Duodenal mucosa (tissue), 2 donors: Measurements from ENCODE around the gene SDK1.

Source experiments
- H3K27ac ChIP-seq: one replicate; pipeline ENCODE4 v1.7.0; 2013; ENCODE audit warnings: low read depth, low read length
- H3K27me3 ChIP-seq, 2 donors: one replicate each; pipeline ENCODE4 v1.7.0; 2013; ENCODE audit warnings: low read length in 2 of 2, control low read depth in 1 of 2; ENCODE audit not compliant: insufficient read depth in 2 of 2, control insufficient read depth in 1 of 2
- H3K36me3 ChIP-seq, 2 donors: one replicate each; pipeline ENCODE4 v1.7.0; 2013; ENCODE audit warnings: low read length in 2 of 2, control low read depth in 1 of 2; ENCODE audit not compliant: insufficient read depth in 2 of 2, control insufficient read depth in 1 of 2
- H3K4me1 ChIP-seq, 2 donors: one replicate each; pipeline ENCODE4 v1.7.0; 2013; ENCODE audit warnings: low read length in 2 of 2, control low read depth in 1 of 2; ENCODE audit not compliant: insufficient read depth in 2 of 2, control insufficient read depth in 1 of 2
- H3K4me3 ChIP-seq, 2 donors: one replicate each; pipeline ENCODE4 v1.7.0; 2013; ENCODE audit warnings: low read length in 2 of 2, low read depth in 1 of 2
- H3K9ac ChIP-seq, 2 donors: one replicate each; pipeline ENCODE4 v1.7.0; 2013; ENCODE audit warnings: low read length in 2 of 2, low read depth in 1 of 2
- H3K9me3 ChIP-seq, 2 donors: one replicate each; pipeline ENCODE4 v1.7.0; 2013; ENCODE audit warnings: low read length in 2 of 2, control low read depth in 1 of 2; ENCODE audit not compliant: control insufficient read depth in 1 of 2

Gene SDK1

DNA sequence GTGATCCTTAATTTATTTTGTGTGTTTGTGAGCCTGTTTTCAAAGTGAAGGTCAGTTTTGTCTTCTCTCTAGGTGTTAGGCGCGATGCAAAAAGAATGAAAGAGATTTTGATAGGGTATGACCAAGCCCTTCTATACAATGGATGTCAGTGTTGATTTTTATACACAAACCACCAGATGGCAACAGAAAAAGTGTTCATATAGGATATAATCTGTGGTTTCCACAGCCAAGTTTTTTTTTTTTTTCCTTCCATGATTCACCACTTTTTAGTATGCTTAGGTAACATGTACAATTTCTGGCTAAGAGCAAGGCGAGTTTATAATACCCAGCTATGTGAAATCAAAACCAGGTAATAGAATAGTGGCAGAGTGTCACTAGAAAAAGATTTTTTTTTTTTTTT lies 8.1 kb downstream of the SDK1 start:
- H3K9me3 ChIP-seq: no peaks in the 10 kb centered on the region
- no peaks in the 10 kb centered on the region for H3K36me3 ChIP-seq
- H3K9ac ChIP-seq: no peak overlapping the region
- H3K27me3 ChIP-seq: peaks cover 0 to 9% of the 10 kb centered on the region in 2 donors
- H3K4me3 ChIP-seq: no peak overlapping the region
- H3K27ac ChIP-seq: no peak overlapping the region
- H3K4me1 ChIP-seq: no peaks in the 10 kb centered on the region

DNA sequence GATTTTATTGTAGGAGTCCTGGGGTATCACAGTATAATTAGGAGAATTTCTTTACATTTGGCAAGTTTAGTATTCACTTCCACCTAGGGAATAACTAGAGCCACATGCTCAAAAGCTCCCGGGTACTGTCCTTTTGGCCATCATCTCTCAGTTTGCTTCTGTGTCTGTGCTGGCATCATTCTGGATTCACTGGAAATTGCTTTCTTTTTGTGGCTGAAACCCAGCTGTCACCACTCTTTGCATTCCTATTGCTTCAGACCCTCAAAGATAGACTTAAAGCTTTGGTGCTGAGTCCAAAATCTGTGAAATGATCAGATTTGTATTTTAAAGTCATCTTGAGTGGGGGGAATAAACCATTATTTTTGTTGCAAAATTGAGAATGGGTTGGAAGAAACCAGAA lies 8.9 kb downstream of the SDK1 start:
- H3K27ac ChIP-seq: no peak overlapping the region
- H3K4me1 ChIP-seq: no peaks in the 10 kb centered on the region
- no peak overlapping the region for H3K9ac ChIP-seq
- no peak overlapping the region for H3K4me3 ChIP-seq
- peaks cover 0 to under 1% of the 10 kb centered on the region in 2 donors for H3K27me3 ChIP-seq
- H3K9me3 ChIP-seq: no peaks in the 10 kb centered on the region
- no peaks in the 10 kb centered on the region for H3K36me3 ChIP-seq

DNA sequence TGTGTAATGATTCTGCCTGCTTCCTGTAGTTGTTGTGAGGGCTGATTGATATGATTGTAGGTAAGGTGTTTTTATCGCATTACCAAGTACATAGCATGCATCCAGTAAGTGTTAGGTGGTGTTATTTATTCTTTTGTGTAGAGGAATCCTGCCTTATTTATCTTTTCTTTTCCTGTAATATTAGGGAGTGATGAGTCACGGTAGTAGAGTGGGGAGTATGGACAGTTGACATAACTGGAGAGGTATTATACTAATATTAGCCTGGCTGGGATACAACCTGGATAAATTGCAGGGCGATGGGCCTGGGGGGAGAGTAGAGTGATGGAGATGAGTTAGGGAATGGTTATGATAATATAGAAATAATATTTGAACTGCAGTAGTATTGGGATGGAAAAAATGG lies 9.8 kb downstream of the SDK1 start:
- Histone ChIP-seq H3K27me3 (no peaks in the 10 kb centered on the region), H3K4me1 (no peaks in the 10 kb centered on the region), H3K4me3 (no peak overlapping the region), H3K27ac (no peak overlapping the region), H3K36me3 (no peaks in the 10 kb centered on the region), H3K9ac (no peak overlapping the region), H3K9me3 (no peaks in the 10 kb centered on the region)

DNA sequence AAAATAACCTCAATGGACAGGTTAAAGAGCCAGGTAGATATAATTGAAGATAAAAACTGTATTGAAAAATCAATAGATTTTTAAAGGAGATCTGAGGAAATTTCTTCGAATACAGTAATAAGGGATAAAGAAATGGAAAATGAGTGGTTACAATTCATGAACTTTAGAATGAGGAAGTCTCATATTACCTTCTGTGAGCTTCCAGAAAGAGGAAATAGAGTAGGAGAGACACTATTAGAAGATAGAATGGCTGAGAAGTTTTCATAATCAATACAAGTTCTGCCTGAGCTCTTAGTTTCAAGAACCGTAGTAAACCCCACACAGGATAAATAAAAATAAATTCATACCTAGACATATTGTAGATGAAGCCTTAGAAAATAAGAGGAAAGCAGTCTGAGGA lies 11.5 kb downstream of the SDK1 start:
- H3K27me3 ChIP-seq: peaks cover 0 to 3% of the 10 kb centered on the region in 2 donors
- H3K27ac ChIP-seq: no peak overlapping the region
- H3K36me3 ChIP-seq: no peaks in the 10 kb centered on the region
- no peak overlapping the region for H3K4me3 ChIP-seq
- H3K4me1 ChIP-seq: no peaks in the 10 kb centered on the region
- H3K9me3 ChIP-seq: no peaks in the 10 kb centered on the region
- no peak overlapping the region for H3K9ac ChIP-seq

DNA sequence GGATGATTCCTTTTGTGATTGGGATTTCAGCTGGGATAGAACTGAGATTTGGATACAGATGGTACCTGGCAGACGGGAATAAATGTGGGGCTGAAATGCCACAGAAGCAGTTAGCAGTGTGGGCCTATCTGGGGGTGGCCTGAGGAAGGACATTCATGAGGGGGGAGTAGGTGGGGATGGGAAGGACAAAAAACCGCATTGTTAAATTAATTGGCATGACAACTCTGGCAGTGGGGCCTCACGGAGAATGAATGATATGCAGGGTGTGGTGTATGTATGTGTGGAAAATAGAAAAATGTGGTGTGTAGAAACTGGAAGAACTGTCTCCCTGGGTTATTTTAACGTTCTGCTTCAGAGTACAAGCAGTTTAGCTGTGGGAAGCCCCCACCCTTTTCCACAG lies 17.8 kb downstream of the SDK1 start:
- Histone ChIP-seq H3K27me3 (peaks cover 0 to 3% of the 10 kb centered on the region in 2 donors), H3K27ac (no peak overlapping the region), H3K4me1 (no peaks in the 10 kb centered on the region), H3K36me3 (no peaks in the 10 kb centered on the region), H3K4me3 (no peak overlapping the region), H3K9me3 (no peaks in the 10 kb centered on the region), H3K9ac (no peak overlapping the region)

GRCh38 chr7:3321206-3321605 lies 20.2 kb downstream of the SDK1 start:
- Histone ChIP-seq H3K4me1 (no peaks in the 10 kb centered on the region), H3K9me3 (no peaks in the 10 kb centered on the region), H3K4me3 (no peak overlapping the region), H3K9ac (no peak overlapping the region), H3K27me3 (peaks cover 0 to 3% of the 10 kb centered on the region in 2 donors), H3K36me3 (no peaks in the 10 kb centered on the region), H3K27ac (no peak overlapping the region)

- Histone ChIP-seq H3K27ac (no peak overlapping the region), H3K4me3 (no peak overlapping the region), H3K4me1 (no peaks in the 10 kb centered on the region), H3K9ac (no peak overlapping the region), H3K27me3 (no peaks in the 10 kb centered on the region), H3K9me3 (no peaks in the 10 kb centered on the region), H3K36me3 (no peaks in the 10 kb centered on the region)
Observed at GRCh38 chr7:3321745-3322144, 20.7 kb downstream of the SDK1 start.

- H3K27me3 ChIP-seq: no peaks in the 10 kb centered on the region
Observed at GRCh38 chr7:3326246-3326645, 25.2 kb downstream of the SDK1 start.

DNA sequence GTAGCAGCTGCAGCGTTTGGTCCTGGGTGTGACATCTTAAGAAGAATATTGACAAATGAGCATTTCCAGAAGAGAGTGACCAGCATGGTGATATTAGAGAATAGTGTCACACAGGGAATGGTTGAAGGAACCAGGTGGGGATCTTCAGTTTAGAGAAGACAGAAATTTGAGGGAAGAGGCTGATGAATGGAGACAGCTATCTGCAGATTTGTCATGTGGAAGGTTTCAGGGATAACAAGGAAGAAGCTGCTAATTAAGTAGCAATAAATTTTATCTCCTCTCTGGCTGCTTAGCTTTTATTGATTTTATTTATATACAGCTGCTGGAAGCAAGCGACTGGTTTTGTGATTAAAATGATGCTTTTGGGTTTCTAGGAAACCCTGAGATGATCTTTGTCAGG lies 26.0 kb downstream of the SDK1 start:
- Histone ChIP-seq H3K27ac (no peak overlapping the region), H3K36me3 (no peaks in the 10 kb centered on the region), H3K9me3 (no peaks in the 10 kb centered on the region), H3K4me1 (no peaks in the 10 kb centered on the region), H3K9ac (no peak overlapping the region), H3K4me3 (no peak overlapping the region), H3K27me3 (no peaks in the 10 kb centered on the region)

More at GRCh38 chr7:3326246-3326645, 25.2 kb downstream of the SDK1 start:
- H3K4me3 ChIP-seq: no peak overlapping the region
- no peaks in the 10 kb centered on the region for H3K4me1 ChIP-seq
- no peaks in the 10 kb centered on the region for H3K36me3 ChIP-seq
- no peak overlapping the region for H3K9ac ChIP-seq
- H3K27ac ChIP-seq: no peak overlapping the region
- no peaks in the 10 kb centered on the region for H3K9me3 ChIP-seq

DNA sequence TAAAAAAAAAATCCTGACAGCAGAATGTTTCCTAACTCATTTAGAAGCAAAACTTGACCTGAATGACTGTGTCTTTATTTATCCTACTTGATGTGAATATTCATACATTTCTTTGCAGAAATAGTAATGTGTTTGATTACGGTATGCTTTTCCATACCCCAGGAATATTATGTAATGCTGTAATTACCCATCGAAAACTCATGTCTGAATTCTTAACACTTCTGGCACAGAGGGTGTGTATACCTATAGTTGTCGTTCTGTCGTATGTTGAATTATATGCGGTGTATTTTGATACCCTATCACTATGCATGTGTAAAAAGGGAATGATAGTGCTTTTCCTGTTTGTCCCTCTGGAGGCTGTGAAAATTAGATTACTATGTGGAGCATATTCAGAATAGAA lies 26.6 kb downstream of the SDK1 start:
- H3K36me3 ChIP-seq: no peaks in the 10 kb centered on the region
- H3K4me3 ChIP-seq: no peak overlapping the region
- no peaks in the 10 kb centered on the region for H3K27me3 ChIP-seq
- no peaks in the 10 kb centered on the region for H3K9me3 ChIP-seq
- H3K9ac ChIP-seq: no peak overlapping the region
- H3K4me1 ChIP-seq: no peaks in the 10 kb centered on the region
- H3K27ac ChIP-seq: no peak overlapping the region

- Histone ChIP-seq H3K36me3 (no peaks in the 10 kb centered on the region), H3K9me3 (no peaks in the 10 kb centered on the region), H3K27ac (no peak overlapping the region), H3K4me3 (no peak overlapping the region), H3K4me1 (no peaks in the 10 kb centered on the region), H3K27me3 (peaks cover 0 to 7% of the 10 kb centered on the region in 2 donors), H3K9ac (no peak overlapping the region)
Observed at GRCh38 chr7:3332308-3332707, 31.3 kb downstream of the SDK1 start.
